IgD-negative memory B cell (primary cell): ENCODE results near the gene TNF. TPM values are rescaled to one million over a fixed set of nuclear protein-coding genes. Genes with fewer than 3 reads are reported as not detected.

ENCODE experiments used
- H3K27ac Mint-ChIP-seq, 3 donors: one replicate each; pipeline ENCODE4 v1.8.0; 2020 to 2022; ENCODE audit warnings: mild to moderate bottlenecking in 3 of 3, mixed read lengths in 3 of 3, moderate library complexity in 1 of 3
- H3K27me3 Mint-ChIP-seq: one replicate; pipeline ENCODE4 v1.8.0; 2021; ENCODE audit warnings: mixed read lengths
- H3K36me3 Mint-ChIP-seq: one replicate; pipeline ENCODE4 v1.8.0; 2020; ENCODE audit warnings: mild to moderate bottlenecking, mixed read lengths
- H3K4me1 Mint-ChIP-seq, 3 donors: one replicate each; pipeline ENCODE4 v1.8.0; 2020 to 2022; ENCODE audit warnings: mixed read lengths in 3 of 3, mild to moderate bottlenecking in 1 of 3
- H3K4me3 Mint-ChIP-seq, 4 donors: one replicate each; pipeline ENCODE4 v1.8.0; 2020 to 2022; ENCODE audit warnings: mild to moderate bottlenecking in 4 of 4, mixed read lengths in 4 of 4, moderate library complexity in 3 of 4
- H3K9me3 Mint-ChIP-seq, 3 donors: one replicate each; pipeline ENCODE4 v1.8.0; 2020 to 2021; ENCODE audit warnings: mixed read lengths in 3 of 3, mild to moderate bottlenecking in 1 of 3
- polyA plus RNA-seq: library from polyadenylated mRNA; unstranded; fragments of 300-500 nt; fragmentation: Illumina TruSeq; gene quantifications from one replicate; pipeline ENCODE4 v1.2.3, GENCODE V29; 2021

The TNF gene
- polyA plus RNA-seq, 1 donor from 2014 or later: 6.4 TPM

- Mint-ChIP-seq H3K4me1 (peaks cover 21 to 32% (median 25%) of the 10 kb centered on the region in 3 donors), H3K9me3 (peaks cover 0 to 2% (median 0%) of the 10 kb centered on the region in 3 donors), H3K4me3 (peak overlapping the region in 1 of 4 donors; percentile 18), H3K27ac (peak overlapping the region; percentile 53 to 82 (median 64)), H3K36me3 (no peaks in the 10 kb centered on the region), H3K27me3 (peaks cover 4% of the 10 kb centered on the region)
Measured at GRCh38 chr6:31615748-31616147, 40.4 kb downstream of the TNF start.

GRCh38 chr6:31617010-31617409 lies 41.6 kb downstream of the TNF start:
- peaks cover 4% of the 10 kb centered on the region for H3K27me3 Mint-ChIP-seq
- peak overlapping the region in 3 of 4 donors; percentile 23 to 79 (median 47) for H3K4me3 Mint-ChIP-seq
- peaks cover 29 to 39% (median 33%) of the 10 kb centered on the region in 3 donors for H3K4me1 Mint-ChIP-seq
- no peaks in the 10 kb centered on the region for H3K36me3 Mint-ChIP-seq
- peaks cover 0 to 2% (median 0%) of the 10 kb centered on the region in 3 donors for H3K9me3 Mint-ChIP-seq
- peak overlapping the region in 2 of 3 donors; percentile 52 to 65 for H3K27ac Mint-ChIP-seq

- Mint-ChIP-seq H3K4me3 (peak overlapping the region; percentile 88 to 100 (median 94)), H3K27me3 (peaks cover 1% of the 10 kb centered on the region), H3K9me3 (peaks cover 0 to 2% (median 0%) of the 10 kb centered on the region in 3 donors), H3K36me3 (no peaks in the 10 kb centered on the region), H3K27ac (peak overlapping the region; percentile 94 to 98 (median 97)), H3K4me1 (peaks cover 27 to 32% (median 27%) of the 10 kb centered on the region in 3 donors)
Measured at GRCh38 chr6:31619805-31620585, 44.6 kb downstream of the TNF start.

- H3K9me3 Mint-ChIP-seq: peaks cover 0 to 2% (median 0%) of the 10 kb centered on the region in 3 donors
- peak within 1 kb of the TSS; percentile 88 to 100 (median 94) for H3K4me3 Mint-ChIP-seq
- no peaks in the 10 kb centered on the region for H3K27me3 Mint-ChIP-seq
- peaks cover 22 to 26% (median 25%) of the 10 kb centered on the region in 3 donors for H3K4me1 Mint-ChIP-seq
- H3K27ac Mint-ChIP-seq: peak within 1 kb of the TSS; percentile 94 to 98 (median 97)
- no peaks in the 10 kb centered on the region for H3K36me3 Mint-ChIP-seq
Measured at GRCh38 chr6:31620586-31621319, 45.4 kb downstream of the TNF start, which contains the start of gene PRRC2A. TSS of gene PRRC2A (plus strand) at chr6:31620715. CDS start at chr6:31622790, 2,075 bp downstream.

- no peaks in the 10 kb centered on the region for H3K36me3 Mint-ChIP-seq
- H3K4me3 Mint-ChIP-seq: peak overlapping the region; percentile 88 to 100 (median 94)
- no peaks in the 10 kb centered on the region for H3K27me3 Mint-ChIP-seq
- H3K9me3 Mint-ChIP-seq: peaks cover 0 to 2% (median 0%) of the 10 kb centered on the region in 3 donors
- H3K4me1 Mint-ChIP-seq: peaks cover 19 to 26% (median 21%) of the 10 kb centered on the region in 3 donors
- H3K27ac Mint-ChIP-seq: peak overlapping the region; percentile 94 to 98 (median 95)
Measured at GRCh38 chr6:31621320-31621939, 46.1 kb downstream of the TNF start.

GRCh38 chr6:31621991-31622390 lies 46.6 kb downstream of the TNF start:
- H3K27me3 Mint-ChIP-seq: no peaks in the 10 kb centered on the region
- H3K4me1 Mint-ChIP-seq: peaks cover 19 to 23% (median 19%) of the 10 kb centered on the region in 3 donors
- H3K9me3 Mint-ChIP-seq: peaks cover 0 to 2% (median 0%) of the 10 kb centered on the region in 3 donors
- H3K27ac Mint-ChIP-seq: peak overlapping the region; percentile 94 to 98 (median 95)
- peak overlapping the region; percentile 88 to 100 (median 94) for H3K4me3 Mint-ChIP-seq
- H3K36me3 Mint-ChIP-seq: peaks cover 3% of the 10 kb centered on the region

GRCh38 chr6:31622684-31623091 lies 47.3 kb downstream of the TNF start:
- H3K36me3 Mint-ChIP-seq: peaks cover 3% of the 10 kb centered on the region
- H3K27me3 Mint-ChIP-seq: no peaks in the 10 kb centered on the region
- H3K27ac Mint-ChIP-seq: peak overlapping the region; percentile 15 to 98 (median 94)
- peaks cover 18 to 21% (median 19%) of the 10 kb centered on the region in 3 donors for H3K4me1 Mint-ChIP-seq
- H3K9me3 Mint-ChIP-seq: peaks cover 0 to 2% (median 0%) of the 10 kb centered on the region in 3 donors
- peak overlapping the region in 1 of 4 donors; percentile 88 for H3K4me3 Mint-ChIP-seq

GRCh38 chr6:31624070-31624469 lies 48.7 kb downstream of the TNF start:
- peaks cover 0 to 2% (median 0%) of the 10 kb centered on the region in 3 donors for H3K9me3 Mint-ChIP-seq
- no peak overlapping the region for H3K4me3 Mint-ChIP-seq
- peaks cover 15 to 21% (median 16%) of the 10 kb centered on the region in 3 donors for H3K4me1 Mint-ChIP-seq
- peak overlapping the region in 2 of 3 donors; percentile 1 to 15 for H3K27ac Mint-ChIP-seq
- peaks cover 3% of the 10 kb centered on the region for H3K36me3 Mint-ChIP-seq
- no peaks in the 10 kb centered on the region for H3K27me3 Mint-ChIP-seq

- H3K36me3 Mint-ChIP-seq: peaks cover 4% of the 10 kb centered on the region
- no peaks in the 10 kb centered on the region for H3K9me3 Mint-ChIP-seq
- peak overlapping the region in 1 of 3 donors; percentile 72 for H3K27ac Mint-ChIP-seq
- no peaks in the 10 kb centered on the region for H3K27me3 Mint-ChIP-seq
- H3K4me1 Mint-ChIP-seq: peaks cover 5 to 8% (median 5%) of the 10 kb centered on the region in 3 donors
- no peak overlapping the region for H3K4me3 Mint-ChIP-seq
Measured at GRCh38 chr6:31626952-31627351, 51.6 kb downstream of the TNF start.

GRCh38 chr6:31627690-31628287 lies 52.4 kb downstream of the TNF start:
- Mint-ChIP-seq H3K4me3 (peak overlapping the region in 1 of 4 donors; percentile 23), H3K4me1 (peaks cover 0 to 2% (median 0%) of the 10 kb centered on the region in 3 donors), H3K36me3 (peaks cover 4% of the 10 kb centered on the region), H3K27me3 (no peaks in the 10 kb centered on the region), H3K9me3 (no peaks in the 10 kb centered on the region), H3K27ac (peak overlapping the region in 1 of 3 donors; percentile 76)

Other genes starting within 250 kb of the TNF start
- 6,901 TPM for gene HLA-B, start 218.4 kb upstream of the TNF start, polyA plus RNA-seq
- 9.2 TPM for gene MICA, start 172.0 kb upstream of the TNF start, polyA plus RNA-seq
- gene MICB, start 77.4 kb upstream of the TNF start, polyA plus RNA-seq: 9.3 TPM
- gene MCCD1, start 46.6 kb upstream of the TNF start, polyA plus RNA-seq: not detected
- gene DDX39B, start 33.6 kb upstream of the TNF start, polyA plus RNA-seq: 89.4 TPM
- 0.53 TPM for gene ATP6V1G2, start 29.0 kb upstream of the TNF start, polyA plus RNA-seq
- gene NFKBIL1, start 28.0 kb upstream of the TNF start, polyA plus RNA-seq: 11.5 TPM
- gene LTA, start 3.3 kb upstream of the TNF start, polyA plus RNA-seq: 16.3 TPM
- gene LTB, start 6.9 kb downstream of the TNF start, polyA plus RNA-seq: 2,767 TPM
- 20.5 TPM for gene LST1, start 10.7 kb downstream of the TNF start, polyA plus RNA-seq
- gene NCR3, start 17.4 kb downstream of the TNF start, polyA plus RNA-seq: 140 TPM
- gene AIF1, start 39.7 kb downstream of the TNF start, polyA plus RNA-seq: 5.6 TPM
- 14.3 TPM for gene PRRC2A, start 45.1 kb downstream of the TNF start, polyA plus RNA-seq
- 30.9 TPM for gene BAG6, start 77.1 kb downstream of the TNF start, polyA plus RNA-seq
- 8.5 TPM for gene APOM, start 80.3 kb downstream of the TNF start, polyA plus RNA-seq
- 28.1 TPM for gene C6orf47, start 85.2 kb downstream of the TNF start, polyA plus RNA-seq
- 24.1 TPM for gene GPANK1, start 89.4 kb downstream of the TNF start, polyA plus RNA-seq
- gene CSNK2B, start 90.5 kb downstream of the TNF start, polyA plus RNA-seq: 268 TPM
- 0.49 TPM for gene LY6G5B, start 94.4 kb downstream of the TNF start, polyA plus RNA-seq
- gene LY6G5C, start 105.5 kb downstream of the TNF start, polyA plus RNA-seq: 3.2 TPM
- gene ABHD16A, start 127.8 kb downstream of the TNF start, polyA plus RNA-seq: 40.1 TPM
- 0.95 TPM for gene LY6G6F, start 131.3 kb downstream of the TNF start, polyA plus RNA-seq
- gene LY6G6D, start 139.8 kb downstream of the TNF start, polyA plus RNA-seq: not detected
- not detected for gene LY6G6C, start 146.2 kb downstream of the TNF start, polyA plus RNA-seq
- 1.8 TPM for gene MPIG6B, start 147.8 kb downstream of the TNF start, polyA plus RNA-seq
- 119 TPM for gene DDAH2, start 153.7 kb downstream of the TNF start, polyA plus RNA-seq
- gene CLIC1, start 161.0 kb downstream of the TNF start, polyA plus RNA-seq: 861 TPM
- 4.2 TPM for gene MSH5, start 164.4 kb downstream of the TNF start, polyA plus RNA-seq
- not detected for gene SAPCD1, start 187.1 kb downstream of the TNF start, polyA plus RNA-seq
- 2.6 TPM for gene VWA7, start 201.8 kb downstream of the TNF start, polyA plus RNA-seq
- 83.0 TPM for gene VARS1, start 220.2 kb downstream of the TNF start, polyA plus RNA-seq
- 100 TPM for gene LSM2, start 231.4 kb downstream of the TNF start, polyA plus RNA-seq
- 1.2 TPM for gene HSPA1L, start 239.7 kb downstream of the TNF start, polyA plus RNA-seq
- 49.5 TPM for gene HSPA1A, start 240.0 kb downstream of the TNF start, polyA plus RNA-seq